HG03565 (cell line): ENCODE data around the gene RIGI.
A peak's percentile ranks its signal among the peaks of the same experiment; 100 is the strongest.
"Not testable (repeated sequence)": the region's sequence is repeated elsewhere in the genome, so short reads cannot be mapped to it uniquely, and the experiment has no call there.

Source experiments
- ATAC-seq: cut with Tn5 transposase; IDR thresholded peaks from one replicate; pipeline ENCODE4 v1.9.1; 2021; ENCODE audit warnings: mild to moderate bottlenecking, moderate library complexity; ENCODE audit not compliant: unreplicated experiment

RIGI gene

GRCh38 chr9:32526041-32526706, at the start of gene RIGI:
Gene RIGI (minus strand): TSS chr9:32526196. CDS start chr9:32526166, 30 bp downstream.
- peak; percentile 63 for ATAC-seq

DNA sequence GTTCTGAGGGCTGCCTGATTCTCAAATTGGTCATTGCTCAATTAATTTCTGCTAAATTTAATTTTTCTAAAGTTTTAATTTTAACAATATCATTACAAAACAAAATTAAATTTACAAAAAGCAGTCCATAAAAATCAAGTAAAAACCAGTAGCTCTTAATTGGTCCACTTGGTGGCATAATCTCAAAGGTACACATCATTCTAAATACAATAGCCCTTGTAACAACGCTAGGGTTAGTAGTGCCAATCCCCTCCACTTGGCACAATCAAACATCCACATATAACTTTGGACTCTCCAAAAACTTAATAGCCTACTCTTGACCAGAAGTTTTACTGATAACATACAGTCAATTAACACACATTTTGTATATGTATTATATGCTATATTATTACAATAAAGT, 48.9 kb upstream of the RIGI start:
- ATAC-seq: no peak

GRCh38 chr9:32573821-32574220, 47.8 kb upstream of the RIGI start:
- ATAC-seq: no peak

DNA sequence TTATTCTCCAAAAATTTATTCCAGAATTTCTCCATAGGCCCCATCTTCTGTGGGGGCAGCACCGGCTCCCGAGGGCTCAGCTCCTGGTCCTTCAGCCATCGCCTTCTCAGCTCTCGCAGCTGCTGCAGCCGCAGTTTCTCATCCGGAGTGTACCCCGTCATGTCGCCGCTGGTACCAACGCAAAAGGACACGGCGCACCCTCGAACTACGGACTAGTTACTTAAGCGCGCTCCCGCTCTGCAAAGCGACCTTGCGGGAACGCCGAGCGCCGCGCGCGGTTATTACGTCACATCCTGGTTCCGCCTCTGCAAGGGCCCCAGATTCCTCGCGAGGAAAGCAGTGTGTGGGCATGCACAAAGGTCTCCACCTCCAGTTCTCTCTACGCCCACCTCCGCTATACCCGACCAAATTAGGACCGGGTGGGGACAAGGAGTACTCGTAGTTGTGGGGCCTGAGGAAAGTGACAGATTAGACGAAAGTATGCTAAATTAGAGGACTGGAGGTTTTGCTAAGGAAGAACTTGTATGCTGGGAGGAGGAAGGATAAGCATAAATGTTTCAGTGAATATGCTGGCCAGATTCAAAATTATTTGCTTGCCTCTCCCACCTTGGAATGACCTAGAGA, 47.0 kb upstream of the RIGI start, which contains the start of gene NDUFB6:
TSS of gene NDUFB6 (minus strand) at position 260 of the 624 bp plus-strand sequence. CDS start at position 161, 99 bp downstream.
- ATAC-seq: peak; percentile 81

GRCh38 chr9:32571969-32572899, 46.2 kb upstream of the RIGI start:
- ATAC-seq: peak; percentile 85

- ATAC-seq: no peak
Observed at GRCh38 chr9:32570262-32570661, 44.3 kb upstream of the RIGI start.

- ATAC-seq: no peak
Observed at GRCh38 chr9:32566770-32567169, 40.8 kb upstream of the RIGI start.

- no peak for ATAC-seq
Observed at GRCh38 chr9:32565967-32566366, 40.0 kb upstream of the RIGI start.

- no peak for ATAC-seq
Observed at GRCh38 chr9:32558408-32558934, 32.5 kb upstream of the RIGI start.

- no peak for ATAC-seq
Observed at GRCh38 chr9:32554591-32554990, 28.6 kb upstream of the RIGI start.

DNA sequence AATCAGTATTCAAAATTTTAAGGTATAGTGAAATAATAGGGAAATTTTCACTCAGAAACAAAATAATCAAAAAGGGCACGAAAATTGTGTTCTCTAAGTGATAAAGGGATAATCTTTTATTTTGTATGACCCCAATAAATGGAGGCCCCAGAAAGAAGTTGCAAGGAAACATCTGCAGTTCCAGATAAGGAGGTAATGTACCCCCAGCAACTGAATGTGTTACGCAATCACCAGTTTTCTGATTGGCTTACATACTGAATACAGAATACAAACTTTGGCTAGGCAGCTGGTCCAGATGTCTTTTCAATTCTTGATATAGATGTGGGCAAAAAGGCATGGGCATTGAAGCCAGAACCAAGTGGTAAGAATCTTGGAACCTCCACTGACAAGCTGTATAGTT, 28.1 kb upstream of the RIGI start:
- ATAC-seq: no peak

- ATAC-seq: peak; percentile 62
Observed at GRCh38 chr9:32552172-32552872, 26.3 kb upstream of the RIGI start, which contains the start of the genes SMIM27 and TOPORS. Gene SMIM27 (plus strand): TSS chr9:32552327. CDS start chr9:32552435, 108 bp downstream. Gene TOPORS (minus strand): TSS chr9:32552586. CDS start chr9:32552436, 150 bp downstream.

DNA sequence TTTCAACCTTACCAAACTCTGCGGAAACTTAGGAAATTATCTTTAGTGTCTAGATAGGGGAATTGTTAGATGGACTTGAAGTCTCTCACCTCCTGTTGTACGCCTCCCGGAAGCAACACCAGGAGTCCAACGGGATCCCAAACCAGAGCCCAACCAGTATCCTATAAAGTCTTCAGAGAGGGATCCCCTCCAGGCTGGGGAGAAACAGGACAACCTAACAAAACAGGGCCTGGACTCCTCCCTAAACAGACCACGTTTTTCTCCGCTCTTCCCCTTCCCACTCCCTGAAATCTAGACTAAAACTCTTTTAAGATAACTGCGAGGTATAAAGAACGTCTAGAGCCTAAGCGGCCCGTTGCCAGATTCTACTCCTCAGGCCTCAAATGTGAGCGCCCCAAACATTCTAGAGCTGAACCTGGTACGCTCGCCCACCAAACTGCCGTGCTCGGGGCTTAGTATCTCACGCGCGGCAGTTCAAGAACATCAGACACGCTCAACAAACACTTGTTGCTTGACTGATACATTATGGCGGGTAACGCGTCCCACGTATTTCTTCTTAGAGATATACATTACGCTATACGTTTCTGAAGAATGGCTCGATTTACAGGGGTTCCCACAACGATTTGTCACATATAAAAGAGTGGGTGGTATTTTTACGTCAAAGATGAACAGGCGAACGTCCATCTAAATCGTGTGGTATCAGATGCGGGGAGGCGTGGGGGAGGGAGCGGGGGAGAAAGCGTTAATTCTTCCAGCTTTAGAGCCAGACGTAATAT, 25.5 kb upstream of the RIGI start:
- ATAC-seq: no peak

GRCh38 chr9:32550562-32551275, 24.7 kb upstream of the RIGI start:
- ATAC-seq: peak; percentile 60

DNA sequence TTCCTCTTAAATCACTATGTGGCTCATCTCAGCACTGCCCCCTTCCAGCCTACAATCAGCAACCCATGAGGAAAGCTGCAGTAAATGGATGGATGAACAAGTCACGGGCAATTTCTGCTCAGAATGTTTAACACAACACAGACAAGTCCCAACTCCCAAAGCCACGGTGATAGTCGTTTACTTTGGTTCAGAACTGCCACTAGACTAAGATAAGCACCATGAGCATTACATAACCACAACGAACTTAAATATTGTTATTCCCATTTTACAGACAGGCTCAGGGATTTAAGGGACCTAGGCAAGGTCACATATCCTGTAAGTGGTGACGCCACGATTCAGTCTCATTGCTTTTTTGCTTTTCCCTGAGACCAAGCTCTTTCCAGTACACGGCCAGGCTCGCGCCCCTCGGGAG, 24.2 kb upstream of the RIGI start:
- no peak for ATAC-seq

DNA sequence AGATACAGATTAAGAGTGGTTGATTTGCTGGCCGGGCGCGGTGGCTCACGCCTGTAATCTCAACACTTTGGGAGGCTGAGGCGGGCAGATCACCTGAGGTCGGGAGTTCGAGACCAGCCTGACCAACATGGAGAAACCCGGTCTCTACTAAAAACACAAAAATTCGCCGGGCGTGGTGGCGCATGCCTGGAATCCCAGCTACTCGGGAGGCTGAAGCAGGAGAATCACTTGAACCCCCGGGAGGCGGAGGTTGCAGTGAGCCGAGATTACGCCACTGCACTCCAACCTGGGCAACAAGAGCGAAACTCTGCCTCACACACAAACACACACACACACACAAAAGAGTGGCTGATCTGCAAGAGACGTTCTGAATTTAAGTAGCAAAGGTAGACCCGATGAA, 22.2 kb upstream of the RIGI start:
- ATAC-seq: not testable (repeated sequence)

DNA sequence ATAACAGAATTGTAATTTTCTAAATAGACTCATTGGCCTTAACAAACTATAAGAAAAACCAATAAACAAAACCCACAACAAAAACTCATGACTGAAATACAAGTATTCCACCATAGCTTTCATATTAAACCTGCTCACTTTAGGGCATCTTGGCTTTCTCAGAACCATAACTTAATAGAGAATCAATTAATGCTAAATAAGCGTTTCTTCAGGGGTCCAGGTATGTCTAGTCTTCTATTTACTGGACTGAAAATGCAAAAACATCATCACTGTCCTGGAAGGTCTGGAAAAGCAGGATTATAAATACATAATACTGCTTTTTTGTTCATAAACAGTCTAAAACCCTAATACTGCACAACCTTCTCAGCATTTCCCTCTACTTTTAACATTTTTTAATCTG, 19.9 kb upstream of the RIGI start:
- no peak for ATAC-seq

DNA sequence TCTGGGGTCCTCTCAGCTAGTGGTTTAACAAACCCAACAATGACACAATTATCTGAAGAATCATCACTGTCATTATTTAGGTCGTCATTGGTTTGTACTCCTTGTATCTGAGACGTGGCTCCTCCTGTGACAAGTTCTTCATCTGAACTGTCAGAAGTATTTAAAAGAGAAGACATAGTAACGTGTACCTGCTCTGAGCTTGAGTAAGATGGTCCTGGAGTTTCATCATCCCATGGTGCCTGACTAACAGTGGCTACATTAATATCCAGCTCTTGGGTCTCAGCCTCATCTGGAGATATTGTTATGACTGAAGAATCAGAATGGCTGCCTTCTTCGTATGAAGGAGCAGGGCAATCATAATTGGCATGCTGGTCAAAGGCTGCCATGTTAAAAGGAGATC, 17.1 kb upstream of the RIGI start:
- ATAC-seq: no peak

- no peak for ATAC-seq
Observed at GRCh38 chr9:32533816-32534215, 7.8 kb upstream of the RIGI start.
